Limb (tissue), 2 donors: Measurements from ENCODE around the gene RND3.

ENCODE experiments used
- DNase-seq, 2 donors: peaks; one replicate each; pipeline ENCODE4 v3.0.0-alpha.2; 2016; ENCODE audit errors: extremely low spot score in 2 of 2

RND3 gene

GRCh38 chr2:150441784-150442183, 45.7 kb downstream of the RND3 start:
- DNase-seq, result peak in 1 of 2 donors; percentile 60

GRCh38 chr2:150441226-150441625, 46.2 kb downstream of the RND3 start:
- DNase-seq, result no peak

GRCh38 chr2:150438654-150439053, 48.8 kb downstream of the RND3 start:
- no peak for DNase-seq

GRCh38 chr2:150438041-150438440, 49.4 kb downstream of the RND3 start:
- DNase-seq, result no peak

GRCh38 chr2:150432312-150432625, 55.2 kb downstream of the RND3 start:
- no peak for DNase-seq

- DNase-seq, result no peak
Observed at GRCh38 chr2:150431561-150432311, 55.7 kb downstream of the RND3 start.

- no peak for DNase-seq
Observed at GRCh38 chr2:150429384-150429961, 58.0 kb downstream of the RND3 start.

- DNase-seq, result no peak
Observed at GRCh38 chr2:150428641-150429040, 58.8 kb downstream of the RND3 start.

GRCh38 chr2:150427298-150427697, 60.2 kb downstream of the RND3 start:
- DNase-seq, result no peak

GRCh38 chr2:150426724-150427123, 60.7 kb downstream of the RND3 start:
- DNase-seq, result no peak

- DNase-seq, result no peak
Observed at GRCh38 chr2:150426315-150426714, 61.2 kb downstream of the RND3 start.

GRCh38 chr2:150425121-150425955, 62.1 kb downstream of the RND3 start:
- DNase-seq, result no peak

- DNase-seq, result no peak
Observed at GRCh38 chr2:150424406-150424805, 63.1 kb downstream of the RND3 start.

- DNase-seq, result no peak
Observed at GRCh38 chr2:150421126-150421651, 66.3 kb downstream of the RND3 start.

- no peak for DNase-seq
Observed at GRCh38 chr2:150418916-150419315, 68.6 kb downstream of the RND3 start.
